GM18907 (cell line): ENCODE results near the gene RANBP1.

Experiments
- ATAC-seq: cut with Tn5 transposase; IDR thresholded peaks from one replicate; pipeline ENCODE4 v1.9.1; 2021; ENCODE audit warnings: mild to moderate bottlenecking, moderate library complexity; ENCODE audit not compliant: unreplicated experiment

Gene RANBP1

DNA sequence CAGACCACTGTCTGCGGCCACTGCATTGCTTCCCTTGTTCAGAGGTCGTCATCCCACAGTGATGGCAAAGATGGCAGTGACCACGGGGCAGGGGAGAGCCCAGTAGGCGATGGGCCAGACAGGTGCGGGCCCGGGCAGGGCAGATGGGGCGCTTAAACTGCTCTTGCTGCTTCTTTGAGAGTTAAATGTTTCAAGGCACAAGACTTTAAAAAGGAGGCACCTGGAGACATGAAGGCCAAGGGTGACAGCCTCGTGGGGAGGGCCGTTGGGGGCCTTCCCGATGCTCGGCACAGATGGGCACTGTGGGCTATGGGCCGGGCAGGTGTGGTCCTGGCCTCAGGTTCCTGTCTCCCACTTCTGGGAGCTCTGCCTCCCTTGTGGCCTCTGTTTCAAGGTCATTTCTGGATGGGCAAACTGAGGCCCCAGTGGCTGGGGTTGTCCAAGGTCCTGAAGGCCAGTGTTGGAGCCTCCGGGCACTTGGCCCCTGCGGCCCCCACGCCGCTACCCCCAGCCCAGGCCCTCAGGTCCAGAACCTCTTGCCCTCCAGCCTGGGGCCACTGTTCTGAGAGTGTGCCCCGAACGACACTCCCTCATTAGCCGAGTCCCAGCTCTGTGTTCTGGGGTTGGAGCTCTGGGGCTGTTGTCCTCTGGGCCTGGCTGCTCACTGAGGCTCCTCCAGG, 51.9 kb downstream of the RANBP1 start:
- no peak for ATAC-seq

DNA sequence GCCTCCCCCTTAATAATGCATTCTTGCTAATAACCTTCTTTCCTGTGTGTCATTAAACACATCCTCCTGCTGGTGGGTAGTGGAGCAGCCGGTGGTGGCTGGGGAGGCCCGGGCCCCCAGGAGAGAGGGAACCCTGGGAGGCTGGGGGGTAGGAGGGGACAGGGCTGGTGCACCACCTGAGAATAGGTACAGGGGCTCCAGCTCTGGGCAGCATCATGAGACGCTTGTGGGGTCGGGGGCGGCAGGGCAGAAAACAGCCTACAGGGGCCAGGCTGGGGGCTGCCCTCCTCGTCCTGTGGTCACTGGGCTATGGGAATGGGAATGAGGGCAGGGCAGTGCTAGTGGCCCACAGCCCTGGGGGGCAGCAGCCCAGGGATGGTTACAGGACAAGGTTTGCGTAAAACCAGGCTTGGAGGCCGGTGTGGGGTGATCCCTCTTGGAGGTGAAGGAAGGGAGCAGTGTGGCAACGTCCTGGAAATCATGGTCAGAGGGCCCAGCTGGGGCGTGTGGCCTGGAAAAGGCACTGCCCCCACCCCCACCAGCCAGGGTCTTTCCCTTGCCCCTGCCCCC, 53.4 kb downstream of the RANBP1 start:
- ATAC-seq, result no peak

DNA sequence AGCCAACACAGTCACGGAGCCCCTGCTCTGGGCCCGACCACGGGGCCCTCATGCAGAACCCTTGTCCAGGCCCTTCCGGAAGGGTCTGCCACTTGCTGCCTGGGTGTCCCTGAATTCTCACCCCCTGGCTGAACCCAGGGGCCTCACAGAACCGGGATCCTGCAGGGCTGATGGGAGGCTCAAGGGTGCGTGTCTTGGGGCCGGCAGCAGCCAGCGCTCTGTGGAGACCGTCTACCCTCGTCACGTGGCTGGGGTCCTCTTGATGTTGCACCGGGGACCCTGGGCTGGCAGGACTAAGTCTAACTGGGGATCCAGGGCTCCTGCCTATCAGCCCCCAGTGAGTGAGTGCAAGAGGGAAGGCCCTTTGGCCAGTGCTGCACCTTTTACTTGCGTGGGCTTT, 54.3 kb downstream of the RANBP1 start:
- no peak for ATAC-seq

DNA sequence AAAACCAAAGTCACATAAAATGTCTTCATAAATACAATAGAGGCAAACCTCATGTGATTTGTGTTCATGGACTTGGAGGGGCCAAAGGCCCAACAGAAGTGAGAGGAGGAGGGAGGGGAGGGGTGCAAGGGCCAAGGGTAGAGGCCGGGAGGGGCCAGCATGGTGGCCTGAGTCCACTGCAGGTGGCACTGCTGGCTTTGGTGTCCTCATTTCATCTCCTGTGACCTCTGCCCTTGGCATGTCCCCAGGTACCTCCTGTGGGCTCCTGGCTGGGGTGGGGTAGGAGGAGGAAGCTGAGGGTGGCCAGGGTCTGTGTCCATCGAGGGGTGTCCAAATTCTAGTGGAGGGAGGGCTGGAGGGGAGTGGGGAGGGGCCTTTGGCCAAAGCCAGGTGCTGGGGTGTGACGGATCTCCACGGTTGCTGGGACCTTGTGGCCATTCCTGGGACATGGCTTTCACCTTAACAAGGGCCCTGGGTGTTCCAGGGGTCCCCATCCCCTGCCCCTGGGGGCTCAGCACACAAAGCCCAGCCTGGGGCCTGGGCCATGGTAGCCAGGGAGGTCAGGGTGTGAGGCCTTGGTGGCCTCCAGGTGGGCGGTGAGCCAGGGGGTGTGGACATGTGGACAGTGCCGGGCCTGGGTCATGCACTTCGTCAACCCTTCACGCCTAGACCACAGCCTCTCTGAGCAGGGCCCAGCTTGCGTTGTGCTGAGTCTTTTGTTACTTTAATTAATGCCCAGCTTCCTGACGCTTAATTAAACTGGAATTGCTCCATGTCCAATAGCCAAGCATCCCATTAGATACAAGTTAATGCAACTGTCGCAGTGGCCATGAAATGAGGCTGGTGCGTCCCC, 55.6 kb downstream of the RANBP1 start:
- ATAC-seq, result no peak

DNA sequence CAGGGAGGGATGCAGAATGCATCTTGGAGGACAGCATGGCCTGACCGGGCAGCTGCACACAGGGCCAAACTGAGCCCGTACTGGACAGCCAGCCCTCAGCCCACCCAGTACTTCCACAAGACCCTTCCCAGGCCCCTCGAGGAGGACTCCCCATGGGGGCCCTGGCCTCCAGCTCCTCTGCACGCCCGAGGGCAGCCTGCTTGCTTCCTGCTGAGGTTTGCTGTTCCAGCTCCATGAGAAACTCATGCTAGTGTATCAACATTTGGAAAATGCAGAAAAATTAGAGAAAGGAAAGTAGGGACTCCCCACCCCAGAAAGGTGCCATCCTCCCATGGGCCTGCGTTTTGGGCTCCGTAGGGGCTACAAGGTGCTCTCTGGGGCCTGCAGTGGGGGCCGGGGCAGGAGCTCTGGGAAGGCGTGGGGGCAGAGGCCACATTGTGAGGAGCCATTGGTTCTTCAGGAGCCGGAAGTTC, 56.3 kb downstream of the RANBP1 start:
- ATAC-seq, result no peak

DNA sequence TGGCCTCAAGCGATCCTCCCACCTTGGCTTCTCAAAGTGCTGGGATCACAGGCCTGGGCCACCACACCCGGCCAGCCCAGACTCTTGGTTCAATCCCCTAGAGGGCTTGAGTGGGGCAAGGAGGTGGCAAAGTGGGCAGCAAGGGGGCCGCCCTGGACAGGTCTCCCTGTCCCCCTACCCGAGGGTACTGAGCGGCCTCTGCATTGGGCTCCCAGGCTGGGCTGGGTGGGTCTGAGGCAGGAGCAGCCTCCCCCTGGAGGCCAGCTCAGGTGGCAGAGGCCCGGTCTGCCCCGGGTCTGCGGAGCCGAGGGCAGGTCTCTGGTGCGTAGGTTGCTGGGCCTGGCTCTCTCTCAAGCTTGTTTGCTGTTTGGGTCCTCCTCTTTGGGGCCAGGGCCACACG, 57.3 kb downstream of the RANBP1 start:
- no peak for ATAC-seq

DNA sequence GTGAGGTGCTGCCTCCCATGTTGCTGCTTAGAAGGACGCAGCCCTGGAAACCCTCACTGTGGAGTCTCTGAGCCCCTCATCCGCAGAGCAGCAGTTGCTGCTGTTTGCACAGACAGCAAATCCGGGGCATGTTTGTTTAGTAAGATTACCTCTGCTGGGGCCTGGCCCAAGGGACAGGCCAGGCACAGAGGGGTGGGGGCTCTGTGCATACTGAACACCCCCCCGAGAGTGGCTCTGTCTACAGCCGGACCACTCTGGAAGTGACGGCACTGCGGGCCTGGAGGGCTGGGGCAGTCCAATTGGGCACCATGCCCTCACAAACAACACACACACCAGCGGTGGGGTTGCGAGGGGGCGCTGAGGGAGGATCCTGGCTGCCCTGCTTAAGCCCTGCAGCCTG, 57.9 kb downstream of the RANBP1 start:
- no peak for ATAC-seq

DNA sequence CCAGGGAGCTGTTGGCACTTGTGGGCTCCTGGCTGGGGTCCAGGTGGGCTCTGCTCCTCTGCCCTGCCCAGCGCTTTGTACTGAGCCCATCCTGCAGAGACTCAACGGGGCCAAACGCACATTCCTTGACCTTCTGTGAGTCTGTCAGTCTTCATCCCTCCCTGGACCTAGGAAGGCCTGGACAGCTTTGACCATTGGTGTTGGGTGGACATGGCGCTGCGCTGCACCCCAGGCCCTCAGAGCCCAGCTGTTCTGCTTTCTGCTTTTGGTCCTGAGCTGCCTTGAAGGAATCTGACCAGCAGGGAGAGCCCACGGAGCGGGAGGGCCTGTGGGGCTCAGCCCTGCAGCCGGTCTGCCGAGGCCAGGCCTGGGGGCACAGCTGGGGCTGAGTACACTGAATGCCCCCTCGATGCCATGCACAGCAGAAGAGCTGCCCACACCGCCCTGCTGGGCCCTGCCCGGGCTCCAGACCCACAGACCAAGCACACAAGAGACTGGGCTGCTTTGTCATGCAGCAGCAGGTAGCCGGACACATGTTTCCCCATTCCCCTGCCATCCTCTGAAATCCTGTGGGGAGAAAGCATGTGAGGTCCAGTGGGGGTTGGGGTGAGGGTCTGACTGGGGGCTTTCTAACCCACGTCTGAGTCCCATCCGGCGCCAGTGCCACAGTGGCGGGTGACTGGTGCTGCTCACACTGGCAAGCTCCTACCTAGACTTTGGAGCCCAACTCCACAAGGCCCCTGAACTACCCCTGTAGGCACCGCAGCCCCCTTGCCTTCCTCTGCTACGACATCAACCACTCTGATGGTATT, 59.1 kb downstream of the RANBP1 start:
- ATAC-seq, result no peak

DNA sequence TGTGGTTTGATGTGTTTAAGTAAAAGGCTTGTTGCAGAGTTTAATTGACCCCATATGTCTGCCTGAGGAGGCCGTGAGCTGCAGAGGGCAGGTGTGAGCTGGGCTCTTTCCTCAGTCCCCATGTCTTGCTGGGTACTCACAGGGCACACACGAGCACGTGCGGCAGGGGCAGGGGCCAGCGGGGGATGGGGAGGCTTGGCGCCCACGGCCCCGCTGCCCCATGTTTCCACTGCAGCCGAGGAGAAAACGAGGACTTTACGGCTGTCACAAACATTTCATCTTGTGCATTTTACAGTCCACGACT, 59.6 kb downstream of the RANBP1 start:
- ATAC-seq, result no peak

DNA sequence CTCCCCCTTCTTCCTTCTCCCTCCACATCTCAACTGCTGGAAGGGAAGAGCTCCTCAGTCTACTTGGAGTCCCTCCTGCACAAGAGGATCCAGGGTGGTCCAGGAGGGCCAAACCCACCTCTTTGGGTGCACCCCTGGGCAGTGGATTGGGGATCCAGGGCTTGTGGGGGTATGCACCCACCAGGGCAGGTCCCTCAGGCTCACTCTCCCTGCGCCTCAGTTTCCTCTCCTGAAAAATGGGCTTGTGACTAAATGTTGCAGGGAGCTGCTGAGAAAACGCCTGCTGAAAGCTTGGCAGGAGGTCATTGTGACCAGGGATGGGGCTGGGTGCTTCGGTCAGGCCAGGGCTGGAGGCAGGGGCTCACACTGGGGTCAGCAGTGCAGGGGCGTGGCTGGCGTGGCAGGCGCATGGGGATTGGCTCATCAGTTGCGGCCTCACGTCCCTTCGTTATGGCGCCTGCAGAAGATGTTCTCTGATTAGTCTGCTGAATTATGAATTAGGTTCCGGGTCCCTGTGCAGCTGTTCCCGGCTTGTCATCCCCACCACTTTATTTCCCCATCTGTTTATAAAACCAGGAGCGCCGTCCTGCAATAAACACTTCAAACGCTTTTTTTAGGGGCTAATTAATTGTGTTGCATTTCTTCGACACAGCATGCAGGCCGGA, 60.6 kb downstream of the RANBP1 start:
- no peak for ATAC-seq
